Kidney tubule cell (primary cell): ENCODE data around the gene GPR52.
A peak's percentile ranks its signal among the peaks of the same experiment; 100 is the strongest.
"Not testable (repeated sequence)": the region's sequence is repeated elsewhere in the genome, so short reads cannot be mapped to it uniquely, and the experiment has no call there.

Experiments
- DNase-seq: peaks from one replicate; pipeline ENCODE4 v3.0.0-alpha.2; 2018; ENCODE audit warnings: low spot score

The GPR52 gene, protein sequence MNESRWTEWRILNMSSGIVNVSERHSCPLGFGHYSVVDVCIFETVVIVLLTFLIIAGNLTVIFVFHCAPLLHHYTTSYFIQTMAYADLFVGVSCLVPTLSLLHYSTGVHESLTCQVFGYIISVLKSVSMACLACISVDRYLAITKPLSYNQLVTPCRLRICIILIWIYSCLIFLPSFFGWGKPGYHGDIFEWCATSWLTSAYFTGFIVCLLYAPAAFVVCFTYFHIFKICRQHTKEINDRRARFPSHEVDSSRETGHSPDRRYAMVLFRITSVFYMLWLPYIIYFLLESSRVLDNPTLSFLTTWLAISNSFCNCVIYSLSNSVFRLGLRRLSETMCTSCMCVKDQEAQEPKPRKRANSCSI

DNA sequence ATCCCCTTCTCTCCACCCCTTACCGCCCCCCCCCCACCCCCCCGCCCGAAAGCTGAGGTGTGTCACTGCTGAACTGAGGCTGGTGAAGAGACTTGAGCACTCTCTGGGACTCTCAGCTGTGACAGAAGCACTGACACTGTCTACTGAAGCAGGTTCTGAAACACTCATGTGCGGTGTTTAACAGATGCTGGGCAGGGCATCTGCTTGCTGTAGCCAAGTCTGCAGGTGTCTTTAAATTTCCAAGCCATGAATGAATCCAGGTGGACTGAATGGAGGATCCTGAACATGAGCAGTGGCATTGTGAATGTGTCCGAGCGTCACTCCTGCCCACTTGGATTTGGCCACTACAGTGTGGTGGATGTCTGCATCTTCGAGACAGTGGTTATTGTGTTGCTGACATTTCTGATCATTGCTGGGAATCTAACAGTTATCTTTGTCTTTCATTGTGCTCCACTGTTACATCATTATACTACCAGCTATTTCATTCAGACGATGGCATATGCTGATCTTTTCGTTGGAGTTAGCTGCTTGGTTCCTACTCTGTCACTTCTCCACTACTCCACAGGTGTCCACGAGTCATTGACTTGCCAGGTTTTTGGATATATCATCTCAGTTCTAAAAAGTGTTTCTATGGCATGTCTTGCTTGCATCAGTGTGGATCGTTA lies at the start of gene GPR52:
Gene GPR52, plus strand, starts transcription at position 99 of the 665 bp plus-strand sequence. Its CDS starts 148 bp downstream, at position 247.
- no peak for DNase-seq

DNA sequence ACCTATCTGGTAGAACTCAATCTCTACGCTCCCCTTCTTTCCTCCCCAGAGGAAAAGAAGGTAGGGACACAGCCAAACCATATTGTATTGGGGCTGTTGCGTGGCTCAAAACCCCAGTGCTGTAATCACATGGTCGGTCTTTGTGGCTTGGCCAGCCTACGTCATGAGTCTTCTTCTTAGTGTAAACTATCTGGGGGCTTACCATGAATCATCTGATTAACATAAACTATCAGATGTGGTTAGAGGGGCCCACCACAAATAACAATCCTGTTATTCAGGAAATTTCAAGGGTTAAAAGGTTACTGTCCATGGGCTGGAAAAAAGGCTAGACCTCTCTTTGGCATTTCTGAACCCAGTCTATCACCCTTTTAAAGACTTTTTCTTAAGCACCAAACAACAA lies 49.5 kb upstream of the GPR52 start:
- DNase-seq, result peak; percentile 30

DNA sequence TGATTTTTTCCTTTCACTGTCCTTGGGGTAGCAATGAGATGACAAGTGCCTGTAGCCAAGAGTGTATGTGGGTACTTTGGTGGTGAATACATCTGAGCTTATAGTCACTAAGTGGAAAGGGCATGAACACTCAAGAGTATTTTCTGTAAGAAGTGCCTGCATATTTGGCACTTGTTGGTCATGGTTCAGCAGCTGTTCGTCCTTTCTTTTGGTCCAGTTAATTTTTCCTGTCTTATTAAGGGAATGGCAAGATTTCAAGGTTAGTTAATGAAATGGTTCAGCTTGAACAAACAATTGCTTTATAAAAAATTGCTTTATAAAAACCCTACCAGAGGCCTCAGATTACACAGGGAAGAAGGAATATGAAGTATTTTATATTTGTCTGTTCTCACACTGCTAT lies 48.6 kb upstream of the GPR52 start:
- no peak for DNase-seq

DNA sequence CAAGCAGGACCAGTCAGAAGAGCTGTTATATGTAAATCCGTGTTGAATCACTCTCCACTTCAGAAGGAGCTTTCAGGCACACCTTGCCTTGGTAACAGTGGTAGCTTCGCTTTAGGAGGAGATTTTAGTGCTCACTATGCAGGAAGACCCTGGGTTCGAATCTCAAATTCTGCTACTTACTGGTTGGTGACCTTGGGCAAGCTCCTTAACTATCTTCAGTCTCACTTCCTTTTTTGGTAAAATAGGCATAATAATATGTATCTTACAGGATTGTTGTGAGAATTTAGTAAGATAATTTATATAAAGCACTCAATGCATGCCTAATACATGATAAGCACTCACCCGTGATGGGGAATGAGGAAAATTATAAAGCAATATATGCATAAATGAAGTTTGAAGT lies 46.7 kb upstream of the GPR52 start:
- no peak for DNase-seq

DNA sequence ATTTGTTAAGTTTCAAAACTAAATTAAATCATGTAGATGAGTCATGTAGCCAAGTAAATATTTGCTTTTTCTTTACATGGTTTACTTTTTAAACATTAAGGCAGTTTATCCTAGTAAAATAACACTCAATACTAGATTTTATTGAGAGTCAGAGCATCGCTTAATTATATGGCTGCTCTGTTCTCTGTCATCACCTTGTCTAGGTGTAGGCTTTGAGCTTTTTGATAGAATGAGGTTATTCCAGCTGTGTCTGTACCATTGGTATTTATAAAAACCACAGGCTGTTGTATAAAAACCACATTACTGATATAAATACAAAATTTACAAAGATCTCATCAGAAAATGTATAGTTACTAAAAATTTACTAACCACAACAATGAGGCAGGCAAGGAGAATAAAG lies 42.5 kb upstream of the GPR52 start:
- DNase-seq, result no peak

DNA sequence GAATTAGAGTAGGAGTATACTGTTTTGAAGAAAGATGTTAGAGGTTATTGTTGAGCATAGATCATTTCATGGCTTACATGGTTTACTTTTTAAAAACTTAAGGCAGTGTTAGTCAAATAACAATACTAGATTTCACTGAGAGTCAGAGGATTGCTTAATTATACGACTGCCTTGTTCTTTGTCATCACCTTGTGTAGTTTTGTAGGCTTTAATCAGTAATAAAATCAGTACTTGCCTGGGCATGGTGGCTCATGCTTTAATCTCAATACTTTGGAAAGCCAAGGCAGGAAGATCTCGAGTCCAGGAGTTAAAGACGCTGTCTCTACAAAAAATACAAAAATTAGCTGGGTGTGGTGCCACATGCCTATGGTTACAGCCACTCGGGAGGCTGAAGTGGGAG lies 41.3 kb upstream of the GPR52 start:
- no peak for DNase-seq

DNA sequence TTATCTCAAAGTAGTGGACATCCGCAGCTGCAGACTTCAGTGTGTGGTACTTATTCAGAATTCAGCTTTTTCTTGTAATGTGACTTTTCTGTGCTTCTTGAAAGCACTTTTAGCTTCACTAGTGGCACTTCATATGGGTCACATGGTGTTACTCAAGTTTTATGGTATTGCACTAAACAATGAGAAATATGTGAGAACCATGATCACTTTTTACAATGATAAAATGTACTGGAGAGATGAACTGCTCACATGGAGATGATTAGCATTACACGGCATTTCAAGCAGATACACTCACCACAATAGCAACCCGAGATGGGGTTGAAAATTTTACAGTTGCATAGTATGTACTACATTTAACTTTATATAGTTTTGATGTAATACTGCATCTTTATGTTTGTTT lies 40.1 kb upstream of the GPR52 start:
- no peak for DNase-seq

DNA sequence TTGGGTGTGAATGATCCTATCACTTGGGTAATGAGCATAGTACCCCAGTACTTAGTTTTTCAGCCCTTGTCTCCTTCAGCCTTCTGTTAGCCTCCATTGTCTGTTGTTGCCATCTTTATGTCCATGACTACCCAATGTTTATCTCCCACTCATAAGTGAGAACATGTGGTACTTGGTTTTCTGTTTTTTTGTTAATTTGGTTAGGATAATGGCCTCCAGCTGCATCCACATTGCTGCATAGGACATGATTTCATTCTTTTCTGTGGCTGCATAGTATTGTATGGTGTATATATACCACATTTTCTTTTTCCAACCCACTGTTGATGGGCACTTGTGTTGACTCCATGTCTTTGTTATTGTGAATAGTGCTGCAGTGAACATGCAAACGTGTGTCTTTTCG lies 39.6 kb upstream of the GPR52 start:
- no peak for DNase-seq

DNA sequence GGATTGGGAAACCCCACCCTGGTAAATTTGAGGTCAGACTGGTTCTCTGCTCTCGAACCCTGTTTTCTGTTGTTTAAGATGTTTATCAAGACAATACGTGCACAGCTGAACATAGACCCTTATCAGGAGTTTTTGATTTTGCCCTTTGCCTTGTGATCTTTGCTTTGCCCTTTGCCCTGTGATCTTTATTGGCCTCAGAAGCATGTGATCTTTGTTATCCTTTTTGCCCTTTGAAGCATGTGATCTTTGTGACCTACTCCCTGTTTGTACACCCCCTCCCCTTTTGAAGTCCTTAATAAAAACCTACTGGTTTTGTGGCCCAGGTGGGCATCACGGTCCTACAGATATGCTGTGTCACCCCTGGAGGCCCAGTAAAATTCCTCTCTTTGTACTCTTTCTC lies 38.0 kb upstream of the GPR52 start:
- not testable (repeated sequence) for DNase-seq

DNA sequence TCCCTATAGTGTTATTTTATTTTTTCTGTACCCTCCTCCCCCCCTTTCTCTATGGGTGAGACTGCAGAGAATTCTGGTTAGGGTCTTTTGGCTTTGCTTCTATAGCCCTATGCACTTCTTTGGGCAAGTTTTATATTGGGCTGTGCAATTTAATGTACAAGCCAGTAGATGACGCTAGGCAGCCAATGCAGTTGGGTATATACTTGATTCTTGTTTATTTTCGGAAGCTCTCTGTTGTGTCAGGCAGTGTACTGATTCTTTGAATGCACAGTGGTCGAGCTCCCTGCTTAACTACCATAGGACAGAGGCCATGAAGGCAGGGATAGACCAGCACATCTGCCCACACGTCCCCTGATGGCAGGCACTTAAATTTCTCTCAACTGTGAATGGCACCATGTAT lies 34.1 kb upstream of the GPR52 start:
- no peak for DNase-seq

DNA sequence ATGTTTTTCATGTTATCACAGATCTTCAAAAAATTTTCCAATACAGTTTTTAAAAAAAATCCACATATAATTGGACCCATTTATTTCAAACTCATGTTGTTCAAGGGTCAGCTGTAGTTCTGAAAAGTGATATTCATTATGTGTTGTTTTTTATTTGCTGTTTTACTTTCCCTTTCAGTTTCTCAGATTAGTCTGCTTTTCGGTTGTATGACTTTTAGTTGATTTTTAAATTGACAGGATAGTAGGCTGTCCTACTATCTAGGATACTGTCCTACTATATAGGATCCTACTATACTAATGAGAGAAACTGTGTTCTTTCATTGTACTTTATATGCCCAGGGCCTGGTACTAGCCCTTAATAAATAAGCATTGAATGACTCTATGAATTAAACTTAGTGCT lies 33.6 kb upstream of the GPR52 start:
- DNase-seq, result no peak

DNA sequence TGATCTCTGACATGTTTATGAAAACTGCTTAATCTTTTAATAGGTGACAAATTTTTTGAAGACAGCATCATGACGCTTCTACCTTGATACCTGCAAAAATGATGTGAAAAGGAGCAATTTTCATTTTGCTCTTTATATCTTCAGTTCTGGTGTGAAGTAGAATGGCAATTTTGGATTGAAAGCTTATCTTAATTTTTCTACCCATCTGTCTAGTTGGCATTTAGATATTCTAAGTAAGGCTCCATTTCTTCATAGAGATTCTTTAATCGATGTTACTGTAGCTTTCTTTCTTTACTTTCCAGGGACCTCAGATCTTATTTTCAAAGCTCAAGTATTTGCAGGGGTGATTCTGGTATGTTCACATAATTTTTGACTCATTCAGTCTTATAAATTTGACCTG lies 32.3 kb upstream of the GPR52 start:
- DNase-seq, result no peak

DNA sequence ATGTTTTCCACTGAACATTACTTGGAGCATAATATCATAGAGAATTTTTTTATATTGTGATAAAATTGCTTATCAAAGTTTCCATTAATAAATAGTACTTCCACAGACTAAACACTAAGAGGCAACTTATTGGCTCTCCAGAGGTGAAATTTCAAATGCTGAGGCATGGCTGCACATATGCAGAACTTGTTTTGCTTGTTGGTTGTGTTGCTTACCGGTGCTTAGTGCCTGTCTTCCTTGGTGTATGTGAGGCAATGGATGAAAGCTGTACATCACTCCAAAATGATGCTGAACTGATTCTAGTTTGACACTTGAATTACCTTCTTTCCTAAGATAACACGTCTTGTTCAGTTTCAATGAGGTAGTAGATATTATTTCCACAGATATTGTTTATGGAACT lies 29.8 kb upstream of the GPR52 start:
- DNase-seq, result no peak

DNA sequence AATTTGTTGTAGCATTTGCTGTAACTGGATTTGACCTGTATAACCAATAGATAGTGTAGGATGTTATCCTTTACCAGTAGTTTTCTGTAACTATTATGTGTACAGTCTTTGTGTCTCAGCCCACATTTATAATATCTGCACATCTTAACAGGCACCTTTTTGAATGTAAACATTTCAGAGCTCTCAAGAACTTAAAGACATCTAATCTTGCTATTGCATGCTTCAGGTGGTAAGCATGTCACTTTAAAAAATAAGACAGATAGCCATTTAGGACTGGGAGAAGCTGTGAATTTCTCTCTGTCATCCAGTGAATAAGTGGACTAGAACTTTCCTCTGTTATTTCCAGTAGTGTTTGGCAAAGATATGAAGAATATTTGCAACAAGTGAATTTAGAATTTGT lies 22.6 kb upstream of the GPR52 start:
- DNase-seq, result no peak

DNA sequence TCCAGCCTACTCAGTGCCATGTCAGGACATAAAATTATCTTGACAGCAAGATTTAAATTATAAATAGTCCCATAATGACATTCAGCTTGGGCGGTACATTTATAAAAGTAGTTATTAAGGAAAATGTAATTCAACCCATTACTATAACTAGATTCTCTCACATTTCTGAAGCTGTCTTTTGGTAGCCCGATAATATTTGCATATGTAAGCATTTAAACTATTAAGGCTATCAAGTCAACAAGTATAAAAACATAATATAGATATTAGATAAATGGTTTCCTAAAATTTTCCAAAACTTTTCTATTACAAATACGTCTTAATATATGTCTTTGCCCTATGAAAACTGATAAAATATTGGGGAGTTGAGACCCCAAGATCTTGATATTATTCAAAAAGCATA lies 21.6 kb upstream of the GPR52 start:
- no peak for DNase-seq

DNA sequence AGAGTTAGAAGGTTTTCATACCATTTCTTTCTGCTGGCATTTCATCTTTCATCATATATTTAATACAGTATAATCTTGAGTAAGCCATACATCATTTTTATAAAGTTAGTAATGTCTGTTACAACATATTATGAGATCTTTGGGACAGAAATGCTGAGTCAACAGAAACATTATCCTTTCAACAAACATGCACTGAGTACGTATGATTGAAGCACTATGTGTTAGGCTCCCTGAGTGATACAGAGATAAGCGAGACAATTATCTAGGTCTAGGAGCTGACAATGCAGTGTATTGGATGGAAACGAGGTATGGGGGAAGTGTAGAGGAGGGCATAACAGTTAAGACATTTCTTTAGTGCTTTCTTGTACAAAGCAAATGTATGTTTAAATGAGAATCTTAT lies 19.7 kb upstream of the GPR52 start:
- DNase-seq, result no peak

DNA sequence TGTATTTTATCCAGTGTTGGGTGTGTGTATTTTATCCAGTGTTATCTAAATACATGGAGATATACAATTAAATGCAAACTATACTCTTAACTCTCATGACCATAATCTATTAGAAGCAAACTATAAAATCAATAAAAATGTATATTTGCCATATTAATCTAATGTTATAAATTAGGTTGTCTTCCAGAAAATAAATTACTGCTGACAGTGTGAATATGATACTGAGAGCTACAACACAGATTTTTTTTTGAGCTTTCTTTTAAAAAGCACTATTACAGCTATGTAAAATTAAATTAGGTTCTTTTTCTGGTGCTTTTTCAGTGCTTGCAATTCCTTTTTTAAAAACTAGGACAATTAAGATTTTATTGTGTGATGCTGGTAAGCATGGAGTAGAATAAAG lies 19.0 kb upstream of the GPR52 start:
- no peak for DNase-seq

DNA sequence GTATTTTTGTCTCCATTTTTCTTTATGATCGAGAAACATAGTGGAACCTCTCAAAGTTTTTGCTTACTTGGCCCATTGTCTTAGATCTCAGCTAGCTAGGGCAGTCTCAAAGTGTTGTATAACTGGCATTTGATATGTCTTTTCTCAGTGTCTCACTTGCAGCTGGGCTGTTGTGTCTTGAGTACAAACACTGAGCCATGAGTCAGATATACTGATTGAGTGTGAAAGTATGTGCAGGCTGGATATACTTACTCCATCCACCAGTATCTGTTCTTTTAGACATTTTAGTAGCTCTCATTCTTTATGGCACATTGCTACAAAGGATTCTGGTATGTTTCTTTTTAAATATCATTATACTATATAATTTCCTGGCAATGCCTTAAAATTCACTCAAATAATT lies 14.3 kb upstream of the GPR52 start:
- DNase-seq, result peak; percentile 33

DNA sequence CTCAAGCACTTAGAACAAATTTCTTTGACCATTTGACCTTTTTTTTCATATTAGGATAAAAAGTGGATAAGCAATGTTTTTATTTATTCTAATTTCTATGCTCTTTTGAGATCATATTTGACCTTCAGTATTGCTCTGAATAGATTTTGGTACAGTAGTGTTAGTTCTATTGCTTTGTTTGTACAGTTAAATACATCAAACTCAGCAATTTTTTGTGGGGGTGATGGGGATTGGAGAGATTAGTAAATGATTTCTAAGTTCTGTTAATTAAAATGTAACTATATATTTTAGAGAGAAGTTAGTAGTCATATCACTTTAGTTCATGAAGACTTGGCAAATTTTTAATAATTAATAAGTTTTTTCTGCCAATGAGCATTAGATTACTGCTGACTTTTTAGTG lies 2.4 kb upstream of the GPR52 start:
- no peak for DNase-seq

DNA sequence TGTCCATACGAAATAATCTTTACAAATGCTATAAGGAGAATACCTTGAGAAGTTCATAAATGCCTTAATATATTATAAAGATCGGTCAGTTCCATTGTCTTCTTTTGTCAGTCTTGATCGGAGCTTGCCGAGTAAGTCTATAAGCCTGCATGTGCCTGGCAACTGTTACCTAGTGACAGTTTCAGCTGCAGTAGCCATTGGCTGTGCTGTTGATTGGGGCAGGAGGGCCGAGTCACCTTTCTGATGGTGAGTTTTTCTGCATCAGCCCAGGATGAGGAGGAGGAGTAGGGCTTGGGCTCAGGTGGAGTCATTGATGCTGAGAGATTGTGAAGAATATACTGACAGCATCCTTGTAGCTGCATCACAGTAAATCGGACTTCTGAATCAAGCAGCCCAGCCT lies 1.9 kb upstream of the GPR52 start:
- peak; percentile 5 for DNase-seq

DNA sequence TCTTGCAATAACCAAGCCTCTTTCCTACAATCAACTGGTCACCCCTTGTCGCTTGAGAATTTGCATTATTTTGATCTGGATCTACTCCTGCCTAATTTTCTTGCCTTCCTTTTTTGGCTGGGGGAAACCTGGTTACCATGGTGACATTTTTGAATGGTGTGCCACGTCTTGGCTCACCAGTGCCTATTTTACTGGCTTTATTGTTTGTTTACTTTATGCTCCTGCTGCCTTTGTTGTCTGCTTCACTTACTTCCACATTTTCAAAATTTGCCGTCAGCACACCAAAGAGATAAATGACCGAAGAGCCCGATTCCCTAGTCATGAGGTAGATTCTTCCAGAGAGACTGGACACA lies 743 bp downstream of the GPR52 start:
- no peak for DNase-seq

DNA sequence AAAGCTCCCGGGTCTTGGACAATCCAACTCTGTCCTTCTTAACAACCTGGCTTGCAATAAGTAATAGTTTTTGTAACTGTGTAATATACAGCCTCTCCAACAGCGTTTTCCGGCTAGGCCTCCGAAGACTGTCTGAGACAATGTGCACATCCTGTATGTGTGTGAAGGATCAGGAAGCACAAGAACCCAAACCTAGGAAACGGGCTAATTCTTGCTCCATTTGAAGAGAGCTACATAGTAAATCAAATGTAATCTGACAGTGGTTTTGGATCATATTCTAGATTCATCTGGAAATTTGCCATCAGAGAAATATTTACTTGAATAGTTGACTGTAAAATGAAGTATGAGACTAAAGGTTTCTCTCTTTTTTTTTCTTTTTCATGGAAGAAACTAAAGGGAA lies 1.2 kb downstream of the GPR52 start:
- no peak for DNase-seq

DNA sequence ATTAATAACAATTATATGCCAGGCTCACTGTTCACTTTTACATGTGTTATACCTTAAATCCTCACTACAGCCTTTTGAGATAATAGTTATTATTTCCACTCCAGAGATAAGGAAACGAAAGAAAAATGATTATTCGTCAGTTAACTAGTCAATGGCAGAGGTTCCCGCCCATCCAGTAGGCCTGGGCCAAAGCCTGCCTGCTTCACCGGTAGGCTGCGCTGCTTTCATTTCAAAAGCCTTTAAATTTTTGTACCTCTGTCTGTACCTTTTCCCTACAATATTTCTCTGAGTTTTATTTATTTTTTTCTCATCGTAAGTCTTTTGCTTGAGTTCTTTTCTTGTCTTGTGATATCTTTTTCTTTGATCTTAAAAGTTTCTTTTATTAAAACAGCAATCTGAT lies 3.6 kb downstream of the GPR52 start:
- DNase-seq, result no peak

DNA sequence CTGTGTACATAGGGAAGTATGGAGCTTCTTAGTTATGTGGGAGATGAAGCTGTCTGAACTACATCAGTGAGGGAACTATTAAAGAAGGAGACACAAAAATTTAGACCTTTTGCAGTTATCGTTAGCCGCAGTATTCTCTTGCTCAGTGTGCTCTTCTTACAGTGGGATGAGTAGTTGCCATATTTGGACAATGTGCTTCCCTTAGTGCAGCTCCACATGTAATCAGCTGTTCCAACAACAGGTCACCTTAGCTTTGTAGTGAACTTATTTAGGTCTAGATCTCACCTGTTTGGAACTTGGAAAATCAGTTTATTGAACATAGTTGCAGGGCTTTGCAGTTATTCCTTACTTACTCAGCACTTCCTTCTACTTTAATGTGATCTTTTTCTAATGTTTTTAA lies 18.1 kb downstream of the GPR52 start:
- no peak for DNase-seq
